Testis (tissue), 2 donors: ENCODE measurements around the gene RPS3.

ENCODE experiments used
- CTCF ChIP-seq, 3 experiments: fragments of 450-650 bp in 2 of 3; fragments of 200-600 bp in 1 of 3; sonication (generic) in 1 of 3; IDR thresholded peaks; one replicate each; pipeline ENCODE4 v1.5.1; 2016 to 2019; ENCODE audit warnings: antibody characterized with exemption in 3 of 3, mild to moderate bottlenecking in 2 of 3, moderate library complexity in 1 of 3
- POLR2A ChIP-seq: fragments of 450-650 bp; IDR thresholded peaks from one replicate; pipeline ENCODE4 v1.6.1; 2017; ENCODE audit warnings: antibody characterized with exemption, mild to moderate bottlenecking, moderate library complexity

- no peak for TF ChIP-seq CTCF (IDR thresholded peaks at IDR 0.05)
- TF ChIP-seq POLR2A = no peak
Measured at GRCh38 chr11:75442161-75442885, 43.0 kb downstream of the RPS3 start.
